IMR-90 (cell line): ENCODE measurements around the gene PRR23E. TPM values are rescaled to one million over a fixed set of nuclear protein-coding genes. Genes with fewer than 3 reads are reported as not detected.

Experiments used
- ATAC-seq: fragments of 200-7000 bp; cut with Tn5 transposase; 2 replicates; pipeline ENCODE4 v1.9.1; 2020; ENCODE audit warnings: low read depth, mild to moderate bottlenecking, moderate library complexity
- BruUV-seq: library from RNA; stranded (reverse); fragments of 400-500 nt; replicated peaks from 2 replicates; lab custom pipeline; 2021; lab: Mats Ljungman, UMichigan
- CTCF ChIA-PET: fragments of 300-600 bp; formaldehyde crosslinking; extraction: SDS; loops from one replicate; lab custom pipeline; 2021; ENCODE audit warnings: antibody characterized with exemption; lab: Yijun Ruan, JAX
- POLR2A ChIA-PET: fragments of 300-600 bp; sonication (Branson Sonifier 250); formaldehyde crosslinking; loops from one replicate; lab custom pipeline; 2022; ENCODE audit warnings: antibody characterized with exemption; ENCODE audit not compliant: unreplicated experiment; lab: Charles Lee
- DNase-seq: peaks from one replicate; pipeline ENCODE4 v3.0.0; 2013
- H2AFZ ChIP-seq: replicated peaks from 2 replicates; pipeline ENCODE3; 2013; ENCODE audit warnings: low read length, mild to moderate bottlenecking; ENCODE audit not compliant: poor library complexity
- H2AK5ac ChIP-seq: 2 replicates; pipeline ENCODE4 v1.6.1; 2013; ENCODE audit warnings: low read depth, low read length, inconsistent platforms
- H2AK9ac ChIP-seq: replicated peaks from 2 replicates; pipeline ENCODE3; 2013; ENCODE audit warnings: mild to moderate bottlenecking, low read depth, low read length, moderate library complexity; ENCODE audit not compliant: poor library complexity
- H2BK120ac ChIP-seq: 2 replicates; pipeline ENCODE4 v1.6.1; 2013; ENCODE audit warnings: low read depth, low read length, inconsistent platforms
- H2BK15ac ChIP-seq: 3 replicates; pipeline ENCODE4 v1.6.1; 2013; ENCODE audit warnings: low read depth, low read length, inconsistent platforms
- H2BK20ac ChIP-seq: 2 replicates; pipeline ENCODE4 v1.6.1; 2013; ENCODE audit warnings: low read depth, mild to moderate bottlenecking, inconsistent platforms, low read length, moderate library complexity
- H2BK5ac ChIP-seq: 2 replicates; pipeline ENCODE4 v1.6.1; 2013; ENCODE audit warnings: mild to moderate bottlenecking, low read depth, low read length, inconsistent platforms; ENCODE audit not compliant: poor library complexity, severe bottlenecking
- H3K14ac ChIP-seq: replicated peaks from 2 replicates; pipeline ENCODE4 v1.6.1; 2013; ENCODE audit warnings: low read depth, low read length, inconsistent platforms
- H3K18ac ChIP-seq: 2 replicates; pipeline ENCODE4 v1.6.1; 2013; ENCODE audit warnings: low read depth, low read length, control low read depth
- H3K23ac ChIP-seq: 2 replicates; pipeline ENCODE4 v1.6.1; 2013; ENCODE audit warnings: low read depth, low read length, inconsistent platforms
- H3K27ac ChIP-seq: 2 replicates; pipeline ENCODE4 v1.5.1; 2013; ENCODE audit warnings: mild to moderate bottlenecking, control low read depth, low read length; ENCODE audit not compliant: insufficient read depth
- H3K27me3 ChIP-seq: 2 replicates; pipeline ENCODE4 v1.6.1; 2013; ENCODE audit warnings: low read length; ENCODE audit not compliant: control insufficient read depth, insufficient read depth
- H3K36me3 ChIP-seq: 2 replicates; pipeline ENCODE4 v1.6.1; 2013; ENCODE audit warnings: low read length, mixed read lengths; ENCODE audit not compliant: control insufficient read depth, insufficient read depth
- H3K4ac ChIP-seq: 2 replicates; pipeline ENCODE4 v1.6.1; 2013; ENCODE audit warnings: low read depth, low read length, inconsistent platforms
- H3K4me1 ChIP-seq: 2 replicates; pipeline ENCODE4 v1.6.1; 2013; ENCODE audit warnings: low read length, mixed read lengths; ENCODE audit not compliant: control insufficient read depth, insufficient read depth
- H3K4me2 ChIP-seq: 2 replicates; pipeline ENCODE4 v1.6.1; 2013; ENCODE audit warnings: low read depth, mild to moderate bottlenecking, control low read depth, low read length, moderate library complexity
- H3K4me3 ChIP-seq: 2 replicates; pipeline ENCODE4 v1.5.1; 2013; ENCODE audit warnings: low read depth, mild to moderate bottlenecking, control low read depth, low read length, moderate library complexity; ENCODE audit not compliant: insufficient read depth
- H3K56ac ChIP-seq: 2 replicates; pipeline ENCODE4 v1.6.1; 2013; ENCODE audit warnings: low read length, inconsistent platforms; ENCODE audit not compliant: insufficient read depth; ENCODE audit errors: extremely low read depth
- H3K79me1 ChIP-seq, 2 experiments: 2 replicates each; pipeline ENCODE4 v1.6.1; 2013; ENCODE audit warnings: low read length in 2 of 2, inconsistent platforms in 1 of 2, low read depth in 1 of 2
- H3K9ac ChIP-seq: 2 replicates; pipeline ENCODE4 v1.6.1; 2013; ENCODE audit warnings: low read depth, low read length, control low read depth
- H3K9me1 ChIP-seq: 2 replicates; pipeline ENCODE4 v1.6.1; 2013; ENCODE audit warnings: low read length, inconsistent platforms; ENCODE audit not compliant: insufficient read depth
- H3K9me3 ChIP-seq: 2 replicates; pipeline ENCODE4 v1.6.1; 2013; ENCODE audit warnings: low read length; ENCODE audit not compliant: control insufficient read depth, insufficient read depth
- H4K20me1 ChIP-seq: 2 replicates; pipeline ENCODE4 v1.6.1; 2013; ENCODE audit warnings: low read length, inconsistent platforms; ENCODE audit not compliant: insufficient read depth
- H4K5ac ChIP-seq: 2 replicates; pipeline ENCODE4 v1.6.1; 2013; ENCODE audit warnings: mild to moderate bottlenecking, low read depth, low read length, control low read depth
- H4K8ac ChIP-seq, 2 experiments: 2 replicates each; pipeline ENCODE4 v1.6.1; 2013; ENCODE audit warnings: low read depth in 2 of 2, low read length in 2 of 2, control low read depth in 1 of 2, inconsistent platforms in 1 of 2
- H4K91ac ChIP-seq: 2 replicates; pipeline ENCODE4 v1.6.1; 2013; ENCODE audit warnings: low read depth, low read length, inconsistent platforms; ENCODE audit not compliant: insufficient read depth
- CEBPB ChIP-seq: IDR thresholded peaks from 2 replicates; pipeline ENCODE4 v1.6.1; 2012; ENCODE audit warnings: low read depth, low read length, improper control_type of control experiment
- CHD1 ChIP-seq: IDR thresholded peaks from 2 replicates; pipeline ENCODE4 v1.6.1; 2012; ENCODE audit warnings: low read depth, low read length, improper control_type of control experiment
- CTCF ChIP-seq: conservative IDR thresholded peaks from 2 replicates; pipeline ENCODE4 v1.5.1; 2012; ENCODE audit warnings: mild to moderate bottlenecking, low read depth, low read length, improper control_type of control experiment
- FOS ChIP-seq: fragments of 150-350 bp; IDR thresholded peaks from 2 replicates; pipeline ENCODE4 v1.6.1; 2016; ENCODE audit warnings: low read depth, low read length
- POLR2A ChIP-seq: IDR thresholded peaks from 2 replicates; pipeline ENCODE4 v1.6.1; 2012; ENCODE audit warnings: mild to moderate bottlenecking, low read depth, low read length
- RCOR1 ChIP-seq: IDR thresholded peaks from 2 replicates; pipeline ENCODE4 v1.6.1; 2012; ENCODE audit warnings: mild to moderate bottlenecking, low read length, improper control_type of control experiment; ENCODE audit not compliant: insufficient replicate concordance
- RFX5 ChIP-seq: IDR thresholded peaks from 2 replicates; pipeline ENCODE4 v1.8.0; 2012; ENCODE audit warnings: low read depth, mild to moderate bottlenecking, low read length, moderate library complexity
- USF2 ChIP-seq: fragments of 150-350 bp; IDR thresholded peaks from 2 replicates; pipeline ENCODE4 v1.6.1; 2017; ENCODE audit warnings: mild to moderate bottlenecking, antibody characterized with exemption, low read length, low read depth
- WGBS, 2 experiments: methylation state at CpG; one replicate each; pipeline versions ENCODE4 v1.1.5 to v1.1.7; 2013; ENCODE audit warnings: missing lambda C conversion rate in 2 of 2; ENCODE audit not compliant: insufficient read length in 1 of 2; ENCODE audit errors: extremely low coverage in 2 of 2; 5-methylcytosine and 5-hydroxymethylcytosine counted together
- dilution Hi-C: fragments of 300-500 bp; cut with HindIII; formaldehyde crosslinking; loops from one replicate; pipeline ENCODE4 v1.14.3; 2018; ENCODE audit warnings: low sequenced_read_pairs; ENCODE audit not compliant: unreplicated experiment
- in situ Hi-C: fragments of 300-500 bp; cut with MboI; formaldehyde crosslinking; loops from 3 replicates; pipeline ENCODE4 v1.14.3; 2019; ENCODE audit warnings: low sequenced_read_pairs, inconsistent platforms, mixed read lengths
- intact Hi-C: fragments of 100-400 bp; cut with micrococcal nuclease; formaldehyde crosslinking; loops from 2 replicates; pipeline ENCODE4 v1.10.0; 2022
- polyA plus RNA-seq, 3 experiments: library from polyadenylated mRNA; depleted of rRNA; stranded (reverse); fragments of >200 nt; gene quantifications; 2 replicates each; pipeline ENCODE4 v1.2.3, GENCODE V29; 2012; ENCODE audit warnings: low replicate concordance in 1 of 3
- total RNA-seq: library from RNA; depleted of rRNA; stranded (reverse); fragments of >200 nt; gene quantifications from 2 replicates; pipeline ENCODE4 v1.2.3, GENCODE V29; 2012

PRR23E gene
- total and polyA plus RNA-seq, 2 of the 4 experiments (the other 2 are of a cell fraction), result not detected

DNA sequence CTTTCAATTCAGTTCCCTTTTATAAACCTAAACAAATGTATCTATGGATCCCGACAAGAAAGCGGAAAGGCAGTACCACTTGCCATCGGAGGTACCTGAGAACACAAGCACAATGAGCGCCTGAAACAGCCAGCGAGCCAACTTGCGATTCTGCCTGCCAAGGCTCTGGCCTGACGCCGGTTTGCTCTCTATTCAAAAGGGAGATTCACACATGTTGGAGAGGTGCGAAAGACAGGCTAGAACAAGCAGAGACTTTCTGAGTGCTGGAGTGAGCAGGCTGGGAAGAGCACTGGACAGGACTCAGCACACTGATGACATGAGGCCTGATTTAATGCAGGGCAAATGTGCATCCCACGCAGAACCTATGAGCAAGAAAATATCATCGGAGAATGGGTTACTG, 17.7 kb upstream of the PRR23E start:
- Histone ChIP-seq H2AK9ac (no peak overlapping the region), H4K5ac (no peak overlapping the region), H2BK120ac (no peak overlapping the region), H2BK5ac (no peak overlapping the region), H3K9me3 (no peaks in the 10 kb centered on the region), H3K14ac (no peak overlapping the region), H2BK20ac (no peak overlapping the region), H3K9ac (no peak overlapping the region), H3K23ac (no peak overlapping the region), H3K4me2 (no peak overlapping the region), H3K27me3 (peaks cover 12% of the 10 kb centered on the region), H4K91ac (no peak overlapping the region), H2AFZ (no peak overlapping the region), H2AK5ac (no peak overlapping the region), H3K79me1 (no peaks in the 10 kb centered on the region), H4K20me1 (0 out of 2 replicates have a peak, but pooled peaks cover 6% of the 10 kb centered on the region), H3K36me3 (no peaks in the 10 kb centered on the region), H4K8ac (no peak overlapping the region), H3K4me3 (no peak overlapping the region), H3K9me1 (no peaks in the 10 kb centered on the region; the same call in 1 of the 2 replicates), H3K56ac (no peak overlapping the region), H2BK15ac (no peak overlapping the region), H3K4ac (no peak overlapping the region), H3K27ac (no peak overlapping the region), H3K18ac (no peak overlapping the region), H3K4me1 (peaks cover 3% of the 10 kb centered on the region; the same call in 1 of the 2 replicates)
- 73% methylated on average over 6 of the region's 11 CpGs; no CpG with 5 or more reads in 1 of the 2 experiments for WGBS, 2 experiments
- ChIA-PET POLR2A (no interaction called here), CTCF (no interaction called here)
- in situ Hi-C loops, result no loop called here
- ATAC-seq, result no peak
- intact Hi-C loops, result no loop called here
- no peak for TF ChIP-seq USF2
- no peak for TF ChIP-seq POLR2A
- TF ChIP-seq RFX5, result no peak
- TF ChIP-seq CEBPB, result no peak
- no peak for TF ChIP-seq FOS
- no peak for TF ChIP-seq CTCF
- no peak for TF ChIP-seq CHD1
- no peak for TF ChIP-seq RCOR1
- no TSS peak for BruUV-seq
- dilution Hi-C loops, result no loop called here
- DNase-seq, result no peak
